HepG2 (cell line): ENCODE data around the gene HES3.

Experiments used
- CTCF ChIP-seq: sonication (generic); formaldehyde crosslinking; IDR thresholded peaks from 2 replicates; pipeline ENCODE4 v1.5.0; 2020; ENCODE audit warnings: mild to moderate bottlenecking, missing genetic modification reagents, moderate library complexity
- EZH2 ChIP-seq: conservative IDR thresholded peaks from 2 replicates; pipeline ENCODE4 v1.6.1; 2012; ENCODE audit warnings: mild to moderate bottlenecking, low read depth, low read length, moderate library complexity
- FOXP1 ChIP-seq, 2 experiments: fragments of 450-650 bp in 1 of 2; IDR thresholded peaks; 2 replicates each; pipeline ENCODE4 v1.6.1; 2017 to 2018; ENCODE audit warnings: antibody characterized with exemption in 1 of 2
- JUN ChIP-seq: sonication (generic); formaldehyde crosslinking; IDR thresholded peaks from 2 replicates; pipeline ENCODE4 v1.4.0; 2020; ENCODE audit warnings: mild to moderate bottlenecking, missing genetic modification reagents
- PATZ1 ChIP-seq: sonication (generic); formaldehyde crosslinking; IDR thresholded peaks from 2 replicates; pipeline ENCODE4 v1.4.0; 2020; ENCODE audit warnings: missing genetic modification reagents
- ZNF772 ChIP-seq: sonication (generic); formaldehyde crosslinking; IDR thresholded peaks from 2 replicates; pipeline ENCODE4 v1.5.0; 2020; ENCODE audit warnings: mild to moderate bottlenecking, missing genetic modification reagents

- TF ChIP-seq CTCF (no peak), JUN (no peak), EZH2 (no peak), FOXP1 (IDR thresholded peaks at IDR 0.05) (no peak), FOXP1 (CRISPR knock-in tag; IDR thresholded peaks at IDR 0.05) (no peak), PATZ1 (CRISPR knock-in tag) (no peak), ZNF772 (no peak)
Observed at GRCh38 chr1:6224718-6225117, 19.3 kb upstream of the HES3 start.
